ENCODE measurements around the gene TTC8.

The TTC8 gene

GRCh38 chr14:88902850-88903249 is 78.4 kb downstream of the TTC8 start:
- no peaks in the 10 kb centered on the region for H3K4me1 ChIP-seq (ENCODE audit: control insufficient read depth in 2 of 2, insufficient read depth in 1 of 2, low read depth in 1 of 2, low read length in 2 of 2)
- H3K9ac ChIP-seq (ENCODE audit: low read depth, low read length, poor library complexity), result no peak overlapping the region
- H3K79me1 ChIP-seq (ENCODE audit: low read depth, low read length), result no peaks in the 10 kb centered on the region
- no peak overlapping the region for H2BK15ac ChIP-seq (ENCODE audit: low read length)
- H2BK5ac ChIP-seq (ENCODE audit: low read length), result no peak overlapping the region
- no peak overlapping the region for H3K4me3 ChIP-seq (ENCODE audit: low read length in 2 of 2)
- H3K14ac ChIP-seq (ENCODE audit: low read length), result no peak overlapping the region
- H3K4ac ChIP-seq (ENCODE audit: low read length), result no peak overlapping the region
- no peak overlapping the region for H4K8ac ChIP-seq (ENCODE audit: low read depth, low read length)
- no peak overlapping the region for H2BK120ac ChIP-seq (ENCODE audit: low read depth, low read length)
- H2AK5ac ChIP-seq (ENCODE audit: low read depth, low read length), result no peak overlapping the region
- peaks cover 0 to 4% of the 10 kb centered on the region in 2 donors for H3K9me3 ChIP-seq (replicated peaks in 1 of 2; ENCODE audit: control insufficient read depth in 2 of 2, insufficient read depth in 1 of 2, low read depth in 1 of 2, low read length in 2 of 2)
- H3K27me3 ChIP-seq (ENCODE audit: control insufficient read depth in 3 of 3, insufficient read depth in 3 of 3, low read depth in 1 of 3, low read length in 3 of 3), result peaks cover 0 to 3% (median 0%) of the 10 kb centered on the region in 3 experiments
- H3K18ac ChIP-seq (ENCODE audit: low read length), result no peak overlapping the region
- H2AFZ ChIP-seq (ENCODE audit: low read length), result no peak overlapping the region
- no peak overlapping the region for H3K27ac ChIP-seq (replicated peaks; ENCODE audit: low read length)
- H2BK12ac ChIP-seq (ENCODE audit: low read length), result no peak overlapping the region
- H3K36me3 ChIP-seq (replicated peaks in 1 of 2; ENCODE audit: control insufficient read depth in 2 of 2, insufficient read depth in 2 of 2, low read length in 2 of 2), result no peaks in the 10 kb centered on the region
- H4K91ac ChIP-seq (ENCODE audit: low read depth, low read length, poor library complexity), result no peak overlapping the region
- WGBS, 2 donors (ENCODE audit: extremely low coverage in 2 of 2, insufficient read length in 2 of 2, insufficient replicate concordance in 1 of 2), result no CpG with 5 or more reads among the region's 1 CpG
- H3K4me2 ChIP-seq (ENCODE audit: insufficient read depth, low read length, poor library complexity, severe bottlenecking), result no peak overlapping the region
- no peak for DNase-seq (ENCODE audit: low spot score)
- H3K23ac ChIP-seq (ENCODE audit: low read depth, low read length, poor library complexity), result no peak overlapping the region

GRCh38 chr14:88904206-88904647 is 79.8 kb downstream of the TTC8 start:
- H2AK5ac ChIP-seq (ENCODE audit: low read depth, low read length), result no peak overlapping the region
- no peaks in the 10 kb centered on the region for H3K4me1 ChIP-seq (ENCODE audit: control insufficient read depth in 2 of 2, insufficient read depth in 1 of 2, low read depth in 1 of 2, low read length in 2 of 2)
- no peaks in the 10 kb centered on the region for H3K36me3 ChIP-seq (replicated peaks in 1 of 2; ENCODE audit: control insufficient read depth in 2 of 2, insufficient read depth in 2 of 2, low read length in 2 of 2)
- no peak overlapping the region for H2AFZ ChIP-seq (ENCODE audit: low read length)
- no peak overlapping the region for H3K9ac ChIP-seq (ENCODE audit: low read depth, low read length, poor library complexity)
- H3K27ac ChIP-seq (replicated peaks; ENCODE audit: low read length), result no peak overlapping the region
- H3K14ac ChIP-seq (ENCODE audit: low read length), result no peak overlapping the region
- no peak overlapping the region for H3K18ac ChIP-seq (ENCODE audit: low read length)
- no peak overlapping the region for H4K91ac ChIP-seq (ENCODE audit: low read depth, low read length, poor library complexity)
- no peak overlapping the region for H2BK15ac ChIP-seq (ENCODE audit: low read length)
- WGBS, 2 donors (ENCODE audit: extremely low coverage in 2 of 2, insufficient read length in 2 of 2, insufficient replicate concordance in 1 of 2), result no CpG with 5 or more reads among the region's 3 CpGs
- H3K23ac ChIP-seq (ENCODE audit: low read depth, low read length, poor library complexity), result no peak overlapping the region
- H2BK120ac ChIP-seq (ENCODE audit: low read depth, low read length), result no peak overlapping the region
- H3K4me2 ChIP-seq (ENCODE audit: insufficient read depth, low read length, poor library complexity, severe bottlenecking), result no peak overlapping the region
- no peak overlapping the region for H2BK5ac ChIP-seq (ENCODE audit: low read length)
- H3K4ac ChIP-seq (ENCODE audit: low read length), result no peak overlapping the region
- H4K8ac ChIP-seq (ENCODE audit: low read depth, low read length), result no peak overlapping the region
- peaks cover 2 to 7% of the 10 kb centered on the region in 2 donors for H3K9me3 ChIP-seq (replicated peaks in 1 of 2; ENCODE audit: control insufficient read depth in 2 of 2, insufficient read depth in 1 of 2, low read depth in 1 of 2, low read length in 2 of 2)
- no peak for DNase-seq (ENCODE audit: low spot score)
- no peak overlapping the region for H2BK12ac ChIP-seq (ENCODE audit: low read length)
- no peak overlapping the region for H3K4me3 ChIP-seq (ENCODE audit: low read length in 2 of 2)
- no peaks in the 10 kb centered on the region for H3K79me1 ChIP-seq (ENCODE audit: low read depth, low read length)
- H3K27me3 ChIP-seq (ENCODE audit: control insufficient read depth in 3 of 3, insufficient read depth in 3 of 3, low read depth in 1 of 3, low read length in 3 of 3), result peaks cover 0 to 3% (median 0%) of the 10 kb centered on the region in 3 experiments

GRCh38 chr14:88904864-88905263 is 80.4 kb downstream of the TTC8 start:
- Histone ChIP-seq H3K4me3 (ENCODE audit: low read length in 2 of 2) (no peak overlapping the region), H3K36me3 (replicated peaks in 1 of 2; ENCODE audit: control insufficient read depth in 2 of 2, insufficient read depth in 2 of 2, low read length in 2 of 2) (no peaks in the 10 kb centered on the region), H3K9me3 (replicated peaks in 1 of 2; ENCODE audit: control insufficient read depth in 2 of 2, insufficient read depth in 1 of 2, low read depth in 1 of 2, low read length in 2 of 2) (peaks cover 2 to 7% of the 10 kb centered on the region in 2 donors), H2AFZ (ENCODE audit: low read length) (no peak overlapping the region), H2BK15ac (ENCODE audit: low read length) (no peak overlapping the region), H3K9ac (ENCODE audit: low read depth, low read length, poor library complexity) (no peak overlapping the region), H3K23ac (ENCODE audit: low read depth, low read length, poor library complexity) (no peak overlapping the region), H3K4me1 (ENCODE audit: control insufficient read depth in 2 of 2, insufficient read depth in 1 of 2, low read depth in 1 of 2, low read length in 2 of 2) (no peaks in the 10 kb centered on the region), H3K27ac (replicated peaks; ENCODE audit: low read length) (no peak overlapping the region), H3K4ac (ENCODE audit: low read length) (no peak overlapping the region), H4K8ac (ENCODE audit: low read depth, low read length) (peak overlapping the region; percentile 45), H4K91ac (ENCODE audit: low read depth, low read length, poor library complexity) (no peak overlapping the region), H3K4me2 (ENCODE audit: insufficient read depth, low read length, poor library complexity, severe bottlenecking) (no peak overlapping the region), H2BK120ac (ENCODE audit: low read depth, low read length) (no peak overlapping the region), H3K18ac (ENCODE audit: low read length) (no peak overlapping the region), H2BK12ac (ENCODE audit: low read length) (no peak overlapping the region), H3K27me3 (ENCODE audit: control insufficient read depth in 3 of 3, insufficient read depth in 3 of 3, low read depth in 1 of 3, low read length in 3 of 3) (peaks cover 0 to 3% (median 0%) of the 10 kb centered on the region in 3 experiments), H3K79me1 (ENCODE audit: low read depth, low read length) (no peaks in the 10 kb centered on the region), H3K14ac (ENCODE audit: low read length) (no peak overlapping the region), H2AK5ac (ENCODE audit: low read depth, low read length) (no peak overlapping the region), H2BK5ac (ENCODE audit: low read length) (no peak overlapping the region)
- no peak for DNase-seq (ENCODE audit: low spot score)
- WGBS, 2 donors (ENCODE audit: extremely low coverage in 2 of 2, insufficient read length in 2 of 2, insufficient replicate concordance in 1 of 2), result no CpG with 5 or more reads among the region's 5 CpGs

- WGBS, 2 donors (ENCODE audit: extremely low coverage in 2 of 2, insufficient read length in 2 of 2, insufficient replicate concordance in 1 of 2), result no CpG with 5 or more reads among the region's 1 CpG
These were observed 83.8 kb downstream of the TTC8 start for GRCh38 chr14:88908216-88908615.

More at GRCh38 chr14:88908216-88908615, 83.8 kb downstream of the TTC8 start:
- H3K4me3 ChIP-seq (ENCODE audit: low read length in 2 of 2), result no peak overlapping the region
- no peak overlapping the region for H3K18ac ChIP-seq (ENCODE audit: low read length)
- H2BK5ac ChIP-seq (ENCODE audit: low read length), result no peak overlapping the region
- H3K27me3 ChIP-seq (ENCODE audit: control insufficient read depth in 3 of 3, insufficient read depth in 3 of 3, low read depth in 1 of 3, low read length in 3 of 3), result peaks cover 0 to 3% (median 0%) of the 10 kb centered on the region in 3 experiments
- H2BK12ac ChIP-seq (ENCODE audit: low read length), result no peak overlapping the region
- H3K4me2 ChIP-seq (ENCODE audit: insufficient read depth, low read length, poor library complexity, severe bottlenecking), result no peak overlapping the region
- H3K9ac ChIP-seq (ENCODE audit: low read depth, low read length, poor library complexity), result no peak overlapping the region
- H2AFZ ChIP-seq (ENCODE audit: low read length), result no peak overlapping the region
- H3K36me3 ChIP-seq (replicated peaks in 1 of 2; ENCODE audit: control insufficient read depth in 2 of 2, insufficient read depth in 2 of 2, low read length in 2 of 2), result no peaks in the 10 kb centered on the region
- no peak overlapping the region for H2BK120ac ChIP-seq (ENCODE audit: low read depth, low read length)
- no peak overlapping the region for H4K91ac ChIP-seq (ENCODE audit: low read depth, low read length, poor library complexity)
- DNase-seq (ENCODE audit: low spot score), result no peak
- H3K14ac ChIP-seq (ENCODE audit: low read length), result no peak overlapping the region
- H3K9me3 ChIP-seq (replicated peaks in 1 of 2; ENCODE audit: control insufficient read depth in 2 of 2, insufficient read depth in 1 of 2, low read depth in 1 of 2, low read length in 2 of 2), result peaks cover 5 to 7% of the 10 kb centered on the region in 2 donors
- H2AK5ac ChIP-seq (ENCODE audit: low read depth, low read length), result no peak overlapping the region
- no peaks in the 10 kb centered on the region for H3K79me1 ChIP-seq (ENCODE audit: low read depth, low read length)
- H2BK15ac ChIP-seq (ENCODE audit: low read length), result no peak overlapping the region
- no peaks in the 10 kb centered on the region for H3K4me1 ChIP-seq (ENCODE audit: control insufficient read depth in 2 of 2, insufficient read depth in 1 of 2, low read depth in 1 of 2, low read length in 2 of 2)
- H3K4ac ChIP-seq (ENCODE audit: low read length), result no peak overlapping the region
- H4K8ac ChIP-seq (ENCODE audit: low read depth, low read length), result no peak overlapping the region
- H3K23ac ChIP-seq (ENCODE audit: low read depth, low read length, poor library complexity), result no peak overlapping the region
- no peak overlapping the region for H3K27ac ChIP-seq (replicated peaks; ENCODE audit: low read length)
